ENCODE measurements around the gene ATP1A4. TPM values are rescaled to one million over a fixed set of nuclear protein-coding genes. Genes with fewer than 3 reads are reported as not detected.

The ATP1A4 gene
- total RNA-seq, 6 experiments from 2014 or later: not detected

GRCh38 chr1:160177231-160177630, 25.8 kb downstream of the ATP1A4 start:
- intact Hi-C loops (cut with DNase I): loop anchor here in 1 of 2 donors (10.0 kb wide), 1 partner anchor 62 kb away; the partner anchor contains the start of gene ATP1A2
- DNase-seq (no peak), ATAC-seq (no peak)
- whole genome bisulfite sequencing (ENCODE audit: insufficient coverage, low coverage, low lambda C conversion rate, missing lambda C conversion rate): 100% methylated on average over 1 of the region's 2 CpGs
- Histone ChIP-seq H3K27ac (no peak overlapping the region), H3K9me3 (no peaks in the 10 kb centered on the region), H3K27me3 (no peaks in the 10 kb centered on the region), H3K4me1 (no peaks in the 10 kb centered on the region), H3K36me3 (no peaks in the 10 kb centered on the region), H3K4me3 (no peak overlapping the region)
- no peak for TF ChIP-seq CTCF (IDR thresholded peaks at IDR 0.05)
- TF ChIP-seq POLR2A (IDR thresholded peaks at IDR 0.05): no peak

GRCh38 chr1:160177667-160178066, 26.3 kb downstream of the ATP1A4 start:
- ATAC-seq (no peak), DNase-seq (no peak)
- TF ChIP-seq CTCF (IDR thresholded peaks at IDR 0.05) (no peak), POLR2A (IDR thresholded peaks at IDR 0.05) (no peak)
- Histone ChIP-seq H3K27ac (no peak overlapping the region), H3K9me3 (no peaks in the 10 kb centered on the region), H3K4me3 (no peak overlapping the region), H3K27me3 (no peaks in the 10 kb centered on the region), H3K4me1 (no peaks in the 10 kb centered on the region), H3K36me3 (no peaks in the 10 kb centered on the region)
- 83% methylated on average over 1 of the region's 1 CpG for WGBS (ENCODE audit: insufficient coverage, low coverage, low lambda C conversion rate, missing lambda C conversion rate)
- intact Hi-C loops (cut with DNase I): loop anchor here in 1 of 2 donors (10.0 kb wide), 1 partner anchor 63 kb away; the partner anchor contains the start of gene ATP1A2

GRCh38 chr1:160178731-160179130, 27.3 kb downstream of the ATP1A4 start:
- Histone ChIP-seq H3K27ac (no peak overlapping the region), H3K9me3 (no peaks in the 10 kb centered on the region), H3K36me3 (no peaks in the 10 kb centered on the region), H3K4me3 (no peak overlapping the region), H3K27me3 (no peaks in the 10 kb centered on the region), H3K4me1 (no peaks in the 10 kb centered on the region)
- DNase-seq (no peak), ATAC-seq (no peak)
- 86% methylated on average over 2 of the region's 2 CpGs for WGBS (ENCODE audit: insufficient coverage, low coverage, low lambda C conversion rate, missing lambda C conversion rate)
- no peak for TF ChIP-seq CTCF (IDR thresholded peaks at IDR 0.05)
- TF ChIP-seq POLR2A (IDR thresholded peaks at IDR 0.05): no peak
- intact Hi-C loops (cut with DNase I): loop anchor here in 1 of 2 donors (10.0 kb wide), 1 partner anchor 64 kb away; the partner anchor contains the start of gene ATP1A2

GRCh38 chr1:160179336-160179735, 27.9 kb downstream of the ATP1A4 start:
- H3K36me3 ChIP-seq: no peaks in the 10 kb centered on the region
- H3K27ac ChIP-seq: no peak overlapping the region
- no peak for TF ChIP-seq POLR2A (IDR thresholded peaks at IDR 0.05)
- no peaks in the 10 kb centered on the region for H3K4me1 ChIP-seq
- no peaks in the 10 kb centered on the region for H3K27me3 ChIP-seq
- no peak overlapping the region for H3K4me3 ChIP-seq
- no peak for ATAC-seq
- DNase-seq: no peak
- intact Hi-C loops (cut with DNase I): loop anchor here in 1 of 2 donors (10.0 kb wide), 1 partner anchor 65 kb away; the partner anchor contains the start of gene ATP1A2
- 81% methylated on average over 4 of the region's 4 CpGs for WGBS (ENCODE audit: insufficient coverage, low coverage, low lambda C conversion rate, missing lambda C conversion rate)
- no peaks in the 10 kb centered on the region for H3K9me3 ChIP-seq

GRCh38 chr1:160186246-160186645, 34.8 kb downstream of the ATP1A4 start:
- 75% methylated on average over 5 of the region's 7 CpGs for WGBS (ENCODE audit: insufficient coverage, low coverage, low lambda C conversion rate, missing lambda C conversion rate)
- Histone ChIP-seq H3K36me3 (no peaks in the 10 kb centered on the region), H3K27me3 (no peaks in the 10 kb centered on the region), H3K4me1 (no peaks in the 10 kb centered on the region), H3K27ac (no peak overlapping the region), H3K4me3 (no peak overlapping the region), H3K9me3 (no peaks in the 10 kb centered on the region)
- ATAC-seq (no peak), DNase-seq (no peak)
- TF ChIP-seq CTCF (IDR thresholded peaks at IDR 0.05): no peak
- TF ChIP-seq POLR2A (IDR thresholded peaks at IDR 0.05): no peak
- intact Hi-C loops (cut with DNase I): no loop called here

Data from right lobe of liver (tissue), 6 donors.